HG03103 (cell line): ENCODE data around the gene DNAJB4.
A peak's percentile ranks its signal among the peaks of the same experiment; 100 is the strongest.
"Not testable (repeated sequence)": the region's sequence is repeated elsewhere in the genome, so short reads cannot be mapped to it uniquely, and the experiment has no call there.

Source experiments
- ATAC-seq: cut with Tn5 transposase; IDR thresholded peaks from one replicate; pipeline ENCODE4 v1.9.1; 2021; ENCODE audit warnings: low read depth; ENCODE audit not compliant: unreplicated experiment

DNAJB4 gene

DNA sequence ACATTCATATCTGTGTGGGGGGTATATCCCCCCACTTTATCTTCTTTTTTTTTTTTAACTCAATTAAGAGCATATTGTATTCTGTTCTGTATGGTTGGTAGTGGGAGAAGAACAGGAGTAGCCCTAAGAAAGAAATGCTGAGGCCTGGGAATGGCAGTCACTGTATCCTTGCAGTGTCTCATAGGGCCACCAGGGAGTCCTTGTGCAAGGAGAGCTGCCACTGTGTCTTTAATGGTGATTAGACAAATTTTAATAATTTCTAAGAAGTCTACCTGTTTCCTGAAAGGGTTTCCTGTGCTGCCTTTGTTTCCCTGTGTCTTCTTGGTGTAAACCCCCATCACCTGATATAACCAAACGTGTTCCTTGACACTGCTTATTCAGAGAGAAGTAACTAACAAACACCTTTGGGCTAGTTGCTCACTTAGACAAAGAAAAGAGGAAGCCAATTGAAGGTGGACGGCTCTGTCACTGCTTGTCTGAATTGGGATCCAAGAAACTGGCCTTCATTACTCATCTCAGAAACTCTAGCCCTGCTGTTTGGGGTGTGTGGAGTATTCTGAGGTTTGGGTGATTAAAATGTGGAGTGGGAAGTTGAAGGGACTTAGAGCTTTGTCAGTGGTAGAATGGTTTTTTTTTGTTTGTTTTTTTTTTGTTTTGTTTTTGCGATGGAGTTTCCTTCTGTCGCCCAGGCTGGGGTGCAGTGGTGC, 56.3 kb downstream of the DNAJB4 start:
- peak; percentile 93 for ATAC-seq

GRCh38 chr1:78061825-78062523, 57.2 kb downstream of the DNAJB4 start:
- no peak for ATAC-seq

- ATAC-seq: not testable (repeated sequence)
Measured at GRCh38 chr1:78064886-78065285, 60.1 kb downstream of the DNAJB4 start.
